GM21360 (cell line): ENCODE results near the gene TBX2.

Experiments used
- ATAC-seq: cut with Tn5 transposase; IDR thresholded peaks from one replicate; pipeline ENCODE4 v1.9.1; 2021; ENCODE audit warnings: mild to moderate bottlenecking, moderate library complexity; ENCODE audit not compliant: unreplicated experiment

Gene TBX2

GRCh38 chr17:61368049-61368831 lies 31.4 kb upstream of the TBX2 start:
- no peak for ATAC-seq

GRCh38 chr17:61368832-61369450 lies 30.7 kb upstream of the TBX2 start:
- no peak for ATAC-seq

GRCh38 chr17:61369751-61370150 lies 29.9 kb upstream of the TBX2 start:
- no peak for ATAC-seq

GRCh38 chr17:61371179-61371578 lies 28.5 kb upstream of the TBX2 start:
- ATAC-seq: no peak

GRCh38 chr17:61371606-61372005 lies 28.0 kb upstream of the TBX2 start:
- ATAC-seq: no peak

GRCh38 chr17:61372436-61372835 lies 27.2 kb upstream of the TBX2 start:
- no peak for ATAC-seq

- no peak for ATAC-seq
Measured at GRCh38 chr17:61376931-61377838, 22.5 kb upstream of the TBX2 start.

- no peak for ATAC-seq
Measured at GRCh38 chr17:61378658-61379456, 20.8 kb upstream of the TBX2 start.

GRCh38 chr17:61379457-61380216 lies 20.0 kb upstream of the TBX2 start:
- ATAC-seq: no peak

GRCh38 chr17:61380217-61380835 lies 19.3 kb upstream of the TBX2 start:
- ATAC-seq: no peak

- no peak for ATAC-seq
Measured at GRCh38 chr17:61380836-61381525, 18.7 kb upstream of the TBX2 start.

- ATAC-seq: no peak
Measured at GRCh38 chr17:61381537-61381936, 18.1 kb upstream of the TBX2 start.

- no peak for ATAC-seq
Measured at GRCh38 chr17:61382796-61383688, 16.6 kb upstream of the TBX2 start.

- ATAC-seq: no peak
Measured at GRCh38 chr17:61383689-61384201, 15.9 kb upstream of the TBX2 start.

- no peak for ATAC-seq
Measured at GRCh38 chr17:61384354-61384691, 15.3 kb upstream of the TBX2 start.

GRCh38 chr17:61384692-61385576 lies 14.7 kb upstream of the TBX2 start:
- no peak for ATAC-seq
